Activated naive CD8-positive, alpha-beta T cell treated with anti-CD3 and anti-CD28 coated beads, Interleukin-2, amount 50 U/mL, for 24 hours (primary cell): ENCODE measurements around the gene TNFRSF17.
"Not testable (repeated sequence)": the region's sequence is repeated elsewhere in the genome, so short reads cannot be mapped to it uniquely, and the experiment has no call there.

Source experiments
- ATAC-seq: fragments of 150-1000 bp; cut with Tn5 transposase; one replicate; pipeline ENCODE4 v1.10.0; 2021
- DNase-seq: peaks from one replicate; pipeline ENCODE4 v3.0.0; 2021
- H3K27ac Mint-ChIP-seq: one replicate; pipeline ENCODE4 v1.8.0; 2021; ENCODE audit warnings: mild to moderate bottlenecking, mixed read lengths
- H3K27me3 Mint-ChIP-seq: one replicate; pipeline ENCODE4 v1.8.0; 2021; ENCODE audit warnings: mixed read lengths
- H3K36me3 Mint-ChIP-seq: one replicate; pipeline ENCODE4 v1.8.0; 2021; ENCODE audit warnings: low read depth, mixed read lengths
- H3K4me1 Mint-ChIP-seq: one replicate; pipeline ENCODE4 v1.8.0; 2021; ENCODE audit warnings: mixed read lengths
- H3K4me3 Mint-ChIP-seq: one replicate; pipeline ENCODE4 v1.8.0; 2021; ENCODE audit warnings: mild to moderate bottlenecking, moderate library complexity, mixed read lengths
- H3K9me3 Mint-ChIP-seq: one replicate; pipeline ENCODE4 v1.8.0; 2021; ENCODE audit warnings: mixed read lengths

TNFRSF17 gene

GRCh38 chr16:11964761-11965551, at the start of gene TNFRSF17:
TSS of gene TNFRSF17 (plus strand) at chr16:11965210. CDS start at chr16:11965325, 115 bp downstream.
- Mint-ChIP-seq H3K27ac (peak within 1 kb of the TSS; percentile 54), H3K9me3 (no peaks in the 10 kb centered on the region), H3K27me3 (peaks cover 3% of the 10 kb centered on the region), H3K4me1 (peaks cover 6% of the 10 kb centered on the region), H3K36me3 (no peaks in the 10 kb centered on the region), H3K4me3 (peak within 1 kb of the TSS; percentile 16)
- ATAC-seq: peak; percentile 33
- DNase-seq: no peak

- Mint-ChIP-seq H3K27me3 (no peaks in the 10 kb centered on the region), H3K4me3 (peak within 1 kb of the TSS; percentile 90), H3K27ac (peak within 1 kb of the TSS; percentile 94), H3K36me3 (peaks cover 27% of the 10 kb centered on the region), H3K9me3 (no peaks in the 10 kb centered on the region), H3K4me1 (peaks cover 41% of the 10 kb centered on the region)
- DNase-seq: peak; percentile 99
- ATAC-seq: peak; percentile 88
These were observed 49.1 kb upstream of the TNFRSF17 start, which contains the start of gene GSPT1 for GRCh38 chr16:11915644-11916523. TSS of gene GSPT1 (minus strand) at chr16:11915956. CDS start at chr16:11915720, 236 bp downstream.

DNA sequence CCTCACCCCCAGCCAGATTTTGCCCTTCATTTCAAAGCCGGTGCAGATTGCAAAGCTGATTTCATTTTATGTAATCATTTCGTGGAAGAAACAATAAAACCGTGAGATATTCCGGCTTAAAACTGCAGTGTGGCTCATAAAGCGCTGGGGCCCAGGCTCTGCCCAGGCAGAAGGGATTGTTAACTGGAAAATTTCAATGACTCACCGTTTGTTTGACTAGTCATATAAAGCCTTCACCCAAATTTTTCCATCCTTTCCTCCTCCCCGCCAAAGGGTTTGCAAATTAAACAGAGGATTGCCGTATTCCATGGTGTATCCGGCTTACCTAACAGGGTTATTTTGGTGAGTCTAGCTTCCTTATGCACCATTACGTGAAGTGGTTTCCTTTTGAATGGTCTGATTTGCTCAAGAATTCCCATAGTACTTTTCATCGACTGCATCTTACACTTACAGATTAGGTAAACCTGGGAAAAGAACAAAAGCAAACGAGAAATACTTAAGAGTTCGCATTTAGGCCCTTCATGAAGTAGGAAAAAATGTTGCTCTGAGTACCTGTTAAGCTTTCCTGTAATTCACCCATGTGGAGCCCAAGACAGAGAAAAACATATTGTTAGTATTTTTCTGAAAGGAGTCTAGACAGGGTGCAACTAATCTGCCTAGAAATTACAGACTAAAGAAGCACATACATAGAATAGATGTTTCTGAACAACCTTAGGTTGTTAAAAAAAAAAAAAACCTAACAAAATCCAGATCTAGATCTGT, 48.3 kb upstream of the TNFRSF17 start:
- H3K27ac Mint-ChIP-seq: peak overlapping the region; percentile 92
- no peak for DNase-seq
- no peaks in the 10 kb centered on the region for H3K9me3 Mint-ChIP-seq
- no peak for ATAC-seq
- H3K4me3 Mint-ChIP-seq: peak overlapping the region; percentile 85
- no peaks in the 10 kb centered on the region for H3K27me3 Mint-ChIP-seq
- peaks cover 37% of the 10 kb centered on the region for H3K4me1 Mint-ChIP-seq
- H3K36me3 Mint-ChIP-seq: peaks cover 26% of the 10 kb centered on the region

DNA sequence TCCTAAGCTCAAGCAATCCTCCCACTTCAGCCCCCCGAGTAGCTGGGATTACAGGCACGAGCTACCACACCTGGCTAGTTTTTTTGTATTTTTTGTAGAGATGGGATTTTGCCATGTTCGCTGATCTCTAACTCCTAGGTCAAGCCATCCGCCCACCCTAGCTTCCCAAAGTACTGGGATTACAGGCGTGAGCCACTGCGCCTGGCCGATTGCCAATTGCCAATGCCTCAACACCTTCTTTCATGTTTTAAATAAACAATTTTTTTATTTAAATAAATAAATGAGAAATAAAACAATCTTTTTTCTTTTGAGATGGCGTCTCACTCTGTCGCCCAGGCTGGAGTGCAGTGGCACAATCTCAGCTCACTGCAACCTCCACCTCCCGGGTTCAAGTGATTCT, 41.0 kb upstream of the TNFRSF17 start:
- H3K4me1 Mint-ChIP-seq, H3K36me3 Mint-ChIP-seq, H3K9me3 Mint-ChIP-seq, H3K27me3 Mint-ChIP-seq, ATAC-seq, H3K4me3 Mint-ChIP-seq, DNase-seq, H3K27ac Mint-ChIP-seq: not testable (repeated sequence)

- H3K4me1 Mint-ChIP-seq, H3K27me3 Mint-ChIP-seq, H3K9me3 Mint-ChIP-seq, ATAC-seq, DNase-seq, H3K36me3 Mint-ChIP-seq, H3K4me3 Mint-ChIP-seq, H3K27ac Mint-ChIP-seq: not testable (repeated sequence)
These were observed 37.7 kb upstream of the TNFRSF17 start for GRCh38 chr16:11927350-11927749.

- not testable (repeated sequence) for ATAC-seq, H3K4me3 Mint-ChIP-seq, H3K9me3 Mint-ChIP-seq, H3K27me3 Mint-ChIP-seq, H3K27ac Mint-ChIP-seq, DNase-seq, H3K36me3 Mint-ChIP-seq, H3K4me1 Mint-ChIP-seq
These were observed 23.1 kb upstream of the TNFRSF17 start, which contains the start of gene NPIPB2 for GRCh38 chr16:11941945-11942344. TSS of gene NPIPB2 (minus strand) at chr16:11942045. CDS start at chr16:11942045, 0 bp downstream.

DNA sequence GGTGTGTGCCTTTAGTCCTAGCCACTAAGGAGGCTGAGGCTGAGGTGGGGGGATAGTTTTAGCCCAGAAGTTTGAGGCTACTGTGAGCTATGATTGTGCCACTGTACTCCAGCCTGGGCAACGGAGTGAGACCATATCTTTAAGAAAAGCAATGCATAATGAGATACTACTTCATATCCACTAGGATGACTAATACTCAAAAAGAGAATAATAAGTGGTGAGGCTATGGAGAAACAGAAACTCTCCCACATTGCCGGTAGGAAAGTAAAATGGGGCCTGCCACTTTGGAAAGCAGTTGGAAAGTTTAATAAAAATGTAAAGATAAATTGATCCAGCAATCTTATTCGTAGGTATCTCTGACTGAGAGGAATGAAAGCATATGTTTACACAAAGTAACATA, 18.6 kb upstream of the TNFRSF17 start:
- Mint-ChIP-seq H3K27me3 (no peaks in the 10 kb centered on the region), H3K4me3 (no peak overlapping the region), H3K9me3 (no peaks in the 10 kb centered on the region), H3K36me3 (no peaks in the 10 kb centered on the region), H3K4me1 (no peaks in the 10 kb centered on the region), H3K27ac (no peak overlapping the region)
- ATAC-seq: no peak
- no peak for DNase-seq

GRCh38 chr16:11948819-11949218, 16.2 kb upstream of the TNFRSF17 start:
- Mint-ChIP-seq H3K27ac (no peak overlapping the region), H3K27me3 (no peaks in the 10 kb centered on the region), H3K4me3 (no peak overlapping the region), H3K9me3 (no peaks in the 10 kb centered on the region), H3K4me1 (no peaks in the 10 kb centered on the region), H3K36me3 (no peaks in the 10 kb centered on the region)
- DNase-seq (no peak), ATAC-seq (no peak)

DNA sequence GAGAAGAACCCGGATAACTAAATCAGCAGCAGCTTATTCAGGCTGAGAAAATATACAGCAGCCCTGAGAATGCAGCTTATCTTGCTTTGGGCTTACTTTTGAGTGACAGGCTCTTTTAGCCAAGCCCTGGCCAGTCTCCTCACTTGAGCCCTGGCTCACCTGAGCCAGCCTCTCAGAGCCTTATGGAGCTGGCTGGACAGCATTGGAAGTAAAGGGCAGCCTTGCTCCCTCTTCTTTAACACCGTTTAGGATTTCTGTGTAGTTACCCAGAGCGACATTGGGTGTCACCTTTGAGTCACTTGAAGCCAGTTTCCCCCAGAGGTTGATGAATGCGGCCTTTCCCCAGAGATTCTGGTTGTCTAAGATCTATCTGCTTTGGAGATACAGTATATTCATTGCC, 15.5 kb upstream of the TNFRSF17 start:
- no peak for DNase-seq
- Mint-ChIP-seq H3K36me3 (no peaks in the 10 kb centered on the region), H3K4me3 (no peak overlapping the region), H3K27ac (no peak overlapping the region), H3K9me3 (no peaks in the 10 kb centered on the region), H3K27me3 (no peaks in the 10 kb centered on the region), H3K4me1 (no peaks in the 10 kb centered on the region)
- peak; percentile 61 for ATAC-seq

DNA sequence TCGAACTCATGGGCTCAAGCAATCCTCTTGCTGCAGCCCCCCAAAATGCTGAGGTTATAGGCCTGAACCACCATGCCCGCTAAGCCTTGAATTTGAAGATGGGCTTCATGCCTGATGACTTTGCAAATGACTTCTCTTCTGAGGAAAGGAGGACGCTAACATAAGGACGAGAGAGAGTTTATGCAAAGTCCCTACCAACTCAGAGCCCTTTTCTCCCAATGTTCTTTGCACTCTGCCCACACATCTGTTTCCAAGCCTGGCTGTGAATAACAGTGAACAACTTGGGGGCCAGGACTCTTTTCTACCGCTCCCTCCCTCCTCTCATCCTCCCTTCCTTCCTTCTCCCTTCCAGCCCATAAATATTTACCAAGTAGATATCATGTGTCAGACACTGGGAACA, 14.6 kb upstream of the TNFRSF17 start:
- Mint-ChIP-seq H3K4me3 (no peak overlapping the region), H3K27me3 (no peaks in the 10 kb centered on the region), H3K36me3 (no peaks in the 10 kb centered on the region), H3K9me3 (no peaks in the 10 kb centered on the region), H3K27ac (no peak overlapping the region), H3K4me1 (peaks cover 1% of the 10 kb centered on the region)
- DNase-seq (no peak), ATAC-seq (no peak)

DNA sequence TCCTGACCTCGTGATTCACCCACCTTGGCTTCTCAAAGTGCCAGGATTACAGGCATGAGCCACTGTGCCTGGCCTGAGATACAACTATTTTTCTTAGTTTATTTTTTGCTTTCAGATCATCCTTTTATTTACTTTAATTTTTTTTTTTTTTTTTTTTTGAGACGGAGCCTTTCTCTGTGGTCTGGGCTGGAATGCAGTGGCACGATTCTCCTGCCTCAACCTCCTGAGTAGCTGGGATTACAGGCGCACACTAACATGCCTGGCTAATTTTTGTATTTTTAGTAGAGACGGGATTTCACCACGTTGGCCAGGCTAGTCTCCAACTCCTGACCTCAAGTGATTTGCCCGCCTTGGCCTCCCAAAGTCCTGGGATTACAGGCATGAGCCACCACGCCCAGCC, 11.4 kb upstream of the TNFRSF17 start:
- not testable (repeated sequence) for H3K4me1 Mint-ChIP-seq, ATAC-seq, H3K36me3 Mint-ChIP-seq, H3K27me3 Mint-ChIP-seq, H3K4me3 Mint-ChIP-seq, DNase-seq, H3K9me3 Mint-ChIP-seq, H3K27ac Mint-ChIP-seq

DNA sequence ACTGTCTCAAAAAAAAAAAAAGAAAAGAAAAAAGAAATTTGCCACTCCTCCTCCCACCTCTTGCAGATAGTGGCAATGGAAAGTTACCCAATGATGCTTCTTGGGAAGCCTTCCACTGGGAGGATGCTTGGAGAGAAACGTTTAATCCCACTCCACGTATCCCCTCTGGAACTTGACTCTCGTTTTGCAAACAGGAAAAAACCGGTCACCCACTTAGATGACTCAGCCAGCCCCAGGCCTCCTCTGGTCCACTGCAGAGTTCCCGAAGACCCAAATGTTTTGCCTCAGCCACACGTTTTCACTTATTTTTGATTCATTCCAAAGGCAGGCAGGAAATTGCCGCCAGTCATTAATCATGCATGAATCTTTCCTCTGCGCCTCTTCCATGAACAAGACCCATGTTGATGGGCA, 9.3 kb upstream of the TNFRSF17 start:
- no peak for DNase-seq
- H3K27me3 Mint-ChIP-seq: no peaks in the 10 kb centered on the region
- no peaks in the 10 kb centered on the region for H3K9me3 Mint-ChIP-seq
- no peaks in the 10 kb centered on the region for H3K36me3 Mint-ChIP-seq
- H3K27ac Mint-ChIP-seq: no peak overlapping the region
- H3K4me3 Mint-ChIP-seq: no peak overlapping the region
- ATAC-seq: no peak
- H3K4me1 Mint-ChIP-seq: peaks cover 1% of the 10 kb centered on the region

DNA sequence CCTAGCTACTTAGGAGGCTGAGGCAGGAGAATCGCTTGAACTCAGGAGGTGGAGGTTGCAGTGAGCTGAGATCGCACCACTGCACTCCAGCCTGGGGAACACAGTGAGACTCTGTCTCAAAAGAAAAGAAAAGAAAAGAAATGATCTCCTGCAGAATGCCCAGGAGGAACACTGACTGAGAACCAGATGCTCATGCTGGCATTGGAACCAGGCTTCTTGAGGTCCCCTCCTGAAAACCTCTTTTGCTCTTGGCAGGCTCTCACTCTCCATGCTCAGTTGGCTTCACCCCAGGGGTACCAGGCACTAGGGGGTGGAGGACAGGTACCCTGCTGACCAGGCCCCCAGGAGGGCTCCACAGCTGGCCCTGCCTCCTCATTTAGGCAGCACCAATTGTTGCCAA, 8.5 kb upstream of the TNFRSF17 start:
- H3K27ac Mint-ChIP-seq: no peak overlapping the region
- no peak for ATAC-seq
- no peaks in the 10 kb centered on the region for H3K27me3 Mint-ChIP-seq
- no peak overlapping the region for H3K4me3 Mint-ChIP-seq
- DNase-seq: no peak
- H3K36me3 Mint-ChIP-seq: no peaks in the 10 kb centered on the region
- no peaks in the 10 kb centered on the region for H3K9me3 Mint-ChIP-seq
- peaks cover 1% of the 10 kb centered on the region for H3K4me1 Mint-ChIP-seq

- H3K4me3 Mint-ChIP-seq: no peak overlapping the region
- H3K27ac Mint-ChIP-seq: no peak overlapping the region
- no peak for ATAC-seq
- H3K9me3 Mint-ChIP-seq: no peaks in the 10 kb centered on the region
- H3K27me3 Mint-ChIP-seq: no peaks in the 10 kb centered on the region
- no peak for DNase-seq
- no peaks in the 10 kb centered on the region for H3K36me3 Mint-ChIP-seq
- H3K4me1 Mint-ChIP-seq: peaks cover 1% of the 10 kb centered on the region
These were observed 7.2 kb upstream of the TNFRSF17 start for GRCh38 chr16:11957591-11958395.
